Esophagus muscularis mucosa (tissue), 3 donors: ENCODE results near the gene ST3GAL6.

ENCODE experiments used
- POLR2AphosphoS5 ChIP-seq, 2 donors: sonication (generic); formaldehyde crosslinking; IDR thresholded peaks; one replicate each; pipeline ENCODE4 v1.6.1; 2017; ENCODE audit warnings: antibody characterized with exemption in 2 of 2
- TF ChIP-seq, protein P1 (sequence below), 3 experiments: fragments of 200-600 bp in 2 of 3; fragments of 450-650 bp in 1 of 3; sonication (generic) in 2 of 3; IDR thresholded peaks; one replicate each; pipeline ENCODE4 v1.5.1; 2017 to 2019; ENCODE audit warnings: antibody characterized with exemption in 3 of 3, mild to moderate bottlenecking in 2 of 3, moderate library complexity in 1 of 3

DNA sequence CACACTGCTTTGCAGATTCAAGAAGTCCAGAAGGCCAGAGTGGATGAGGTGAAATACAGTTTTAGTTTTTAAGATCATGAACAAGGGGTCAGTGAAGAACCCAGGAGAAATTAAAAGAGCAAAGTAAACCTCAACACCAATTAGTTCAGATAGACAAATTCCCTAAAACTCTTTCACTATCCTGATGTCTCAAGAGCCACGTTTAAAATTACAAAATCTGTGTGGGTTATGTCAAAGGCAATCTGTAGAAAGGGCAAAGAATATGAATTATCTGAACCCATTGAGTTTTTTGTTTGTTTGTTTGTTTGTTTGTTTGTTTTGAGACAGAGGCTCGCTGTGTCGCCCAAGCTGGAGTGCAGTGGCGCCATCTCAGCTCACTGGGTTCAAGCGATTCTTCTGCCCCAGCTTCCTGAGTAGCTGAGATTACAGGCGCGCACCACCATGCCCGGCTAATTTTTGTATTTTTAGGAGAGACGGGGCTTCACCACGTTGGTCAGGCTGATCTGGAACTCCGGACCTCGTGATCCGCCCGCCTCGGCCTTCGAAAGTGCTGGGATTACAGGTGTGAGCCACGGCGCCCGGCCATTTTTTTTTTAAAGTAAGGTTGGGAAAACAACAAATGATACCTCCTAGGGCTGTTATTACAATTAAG lies 32.1 kb upstream of the ST3GAL6 start:
- TF ChIP-seq, protein P1, sequence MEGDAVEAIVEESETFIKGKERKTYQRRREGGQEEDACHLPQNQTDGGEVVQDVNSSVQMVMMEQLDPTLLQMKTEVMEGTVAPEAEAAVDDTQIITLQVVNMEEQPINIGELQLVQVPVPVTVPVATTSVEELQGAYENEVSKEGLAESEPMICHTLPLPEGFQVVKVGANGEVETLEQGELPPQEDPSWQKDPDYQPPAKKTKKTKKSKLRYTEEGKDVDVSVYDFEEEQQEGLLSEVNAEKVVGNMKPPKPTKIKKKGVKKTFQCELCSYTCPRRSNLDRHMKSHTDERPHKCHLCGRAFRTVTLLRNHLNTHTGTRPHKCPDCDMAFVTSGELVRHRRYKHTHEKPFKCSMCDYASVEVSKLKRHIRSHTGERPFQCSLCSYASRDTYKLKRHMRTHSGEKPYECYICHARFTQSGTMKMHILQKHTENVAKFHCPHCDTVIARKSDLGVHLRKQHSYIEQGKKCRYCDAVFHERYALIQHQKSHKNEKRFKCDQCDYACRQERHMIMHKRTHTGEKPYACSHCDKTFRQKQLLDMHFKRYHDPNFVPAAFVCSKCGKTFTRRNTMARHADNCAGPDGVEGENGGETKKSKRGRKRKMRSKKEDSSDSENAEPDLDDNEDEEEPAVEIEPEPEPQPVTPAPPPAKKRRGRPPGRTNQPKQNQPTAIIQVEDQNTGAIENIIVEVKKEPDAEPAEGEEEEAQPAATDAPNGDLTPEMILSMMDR (IDR thresholded peaks at IDR 0.05) = no peak
- TF ChIP-seq POLR2AphosphoS5 (IDR thresholded peaks at IDR 0.05) = no peak
